ENCODE data around the gene ZNF205. TPM values are rescaled to one million over a fixed set of nuclear protein-coding genes. Genes with fewer than 3 reads are reported as not detected.

The ZNF205 gene
- total RNA-seq, 1 experiment from 2014 or later: 17.0 TPM

GRCh38 chr16:3120435-3120834 lies 8.0 kb downstream of the ZNF205 start:
- Histone ChIP-seq H3K4me2 (ENCODE audit: low read length) (no peak overlapping the region), H2AFZ (ENCODE audit: low read depth, low read length, poor library complexity, severe bottlenecking) (no peak overlapping the region), H3K27ac (ENCODE audit: low read depth, low read length) (no peak overlapping the region), H3K79me2 (ENCODE audit: insufficient read depth, low read length) (no peaks in the 10 kb centered on the region), H3K9me2 (ENCODE audit: insufficient read depth) (no peaks in the 10 kb centered on the region), H3K4me3 (replicated peaks in 1 of 2; ENCODE audit: low read depth in 1 of 2, low read length in 2 of 2) (no peak overlapping the region), H3K9me3 (ENCODE audit: control insufficient read depth in 1 of 2, insufficient read depth in 1 of 2, low read depth in 1 of 2, low read length in 2 of 2) (no peaks in the 10 kb centered on the region), H4K20me1 (ENCODE audit: insufficient read depth) (no peaks in the 10 kb centered on the region), H3K27me3 (ENCODE audit: insufficient read depth, low read length) (no peaks in the 10 kb centered on the region), H3K4me1 (ENCODE audit: control insufficient read depth in 1 of 2, insufficient read depth in 2 of 2, low read length in 2 of 2) (peaks cover 9 to 19% of the 10 kb centered on the region in 2 experiments; a peak in 3 of 4 replicates), H3K36me3 (ENCODE audit: control insufficient read depth in 1 of 2, insufficient read depth in 2 of 2, low read length in 2 of 2) (peaks cover 5 to 9% of the 10 kb centered on the region in 2 experiments; a peak in 3 of 4 replicates), H3K9ac (ENCODE audit: low read length) (no peak overlapping the region)
- CTCF ChIA-PET: interaction anchor here (1.8 kb wide), 1 partner anchor 9 kb away, joined by 5 read pairs; no protein-coding TSS in a partner anchor
- TF ChIP-seq CEBPB (IDR thresholded peaks at IDR 0.05; ENCODE audit: low read depth) (no peak), TCF7L2 (IDR thresholded peaks at IDR 0.05; ENCODE audit: borderline replicate concordance, extremely low read depth, insufficient read depth, insufficient read length) (no peak), ZFX (IDR thresholded peaks at IDR 0.05) (no peak), REST (IDR thresholded peaks at IDR 0.05; ENCODE audit: low read depth) (no peak), EZH2phosphoT487 (IDR thresholded peaks at IDR 0.05; ENCODE audit: borderline replicate concordance) (no peak), SIN3A (IDR thresholded peaks at IDR 0.05; ENCODE audit: low read depth) (no peak), EGR1 (IDR thresholded peaks at IDR 0.05; ENCODE audit: low read depth) (no peak), FOSL1 (IDR thresholded peaks at IDR 0.05; ENCODE audit: low read depth) (no peak), SP1 (IDR thresholded peaks at IDR 0.05; ENCODE audit: low read depth) (no peak), MAX (IDR thresholded peaks at IDR 0.05) (no peak), ZNF274 (IDR thresholded peaks at IDR 0.05; ENCODE audit: low read depth, low read length) (no peak), POLR2AphosphoS5 (IDR thresholded peaks at IDR 0.05; ENCODE audit: low read depth, low read length) (no peak), SRF (IDR thresholded peaks at IDR 0.05; ENCODE audit: low read depth) (no peak)
- DNase-seq (ENCODE audit: low read depth, low spot score) (no peak), ATAC-seq (no peak)
- RAD21 ChIA-PET (ENCODE audit: low non-redundant PET in 1 of 2, low total read pairs in 2 of 2, uncharacterized antibody in 2 of 2, unreplicated experiment in 2 of 2): no interaction called here
- POLR2A ChIA-PET: no interaction called here
- intact Hi-C loops (cut with micrococcal nuclease): no loop called here
- BruUV-seq (replicated peaks): no TSS peak
